Keratinocyte (primary cell): ENCODE results near the gene ALLC. TPM values are rescaled to one million over a fixed set of nuclear protein-coding genes. Genes with fewer than 3 reads are reported as not detected.

Source experiments
- DNase-seq: peaks from one replicate; pipeline ENCODE4 v3.0.0-alpha.2; 2011; ENCODE audit warnings: low read depth, missing footprints, low spot score
- FAIRE-seq: peaks from 2 replicates; lab custom pipeline; 2011; peaks lifted over from hg19 to GRCh38; lab: Jason Lieb, UNC
- H2AFZ ChIP-seq: 2 replicates; pipeline ENCODE4 v1.6.0; 2012; ENCODE audit warnings: low read length, control low read depth, inconsistent platforms; ENCODE audit not compliant: control insufficient read depth
- H3K27ac ChIP-seq: 2 replicates; pipeline ENCODE4 v1.5.1; 2011; ENCODE audit warnings: low read length; ENCODE audit not compliant: control insufficient read depth, insufficient read depth
- H3K27me3 ChIP-seq: 3 replicates; pipeline ENCODE4 v1.6.0; 2011; ENCODE audit warnings: low read length; ENCODE audit not compliant: control insufficient read depth, insufficient read depth; ENCODE audit errors: extremely low read depth
- H3K36me3 ChIP-seq, 2 experiments: 2 replicates in 1 of 2; 3 replicates in 1 of 2; pipeline ENCODE4 v1.5.1; 2011; ENCODE audit warnings: low read length in 2 of 2, mild to moderate bottlenecking in 1 of 2; ENCODE audit not compliant: control insufficient read depth in 2 of 2, insufficient read depth in 2 of 2; ENCODE audit errors: extremely low read depth in 1 of 2
- H3K4me1 ChIP-seq: 3 replicates; pipeline ENCODE4 v1.5.1; 2011; ENCODE audit warnings: low read length; ENCODE audit not compliant: control insufficient read depth, insufficient read depth; ENCODE audit errors: extremely low read depth
- H3K4me2 ChIP-seq: 3 replicates; pipeline ENCODE4 v1.6.0; 2011; ENCODE audit warnings: low read depth, low read length; ENCODE audit not compliant: control insufficient read depth, insufficient read depth; ENCODE audit errors: extremely low read depth
- H3K4me3 ChIP-seq, 3 experiments: fragments of 200-600 bp in 1 of 3; sonication (generic) in 1 of 3; 2 replicates in 2 of 3; 3 replicates in 1 of 3; pipeline ENCODE4 v1.5.1; 2011 to 2016; ENCODE audit warnings: low read length in 3 of 3, mild to moderate bottlenecking in 3 of 3, control low read depth in 2 of 3, inconsistent platforms in 1 of 3, low read depth in 1 of 3, mixed read lengths in 1 of 3, mixed run types in 1 of 3, moderate library complexity in 1 of 3; ENCODE audit not compliant: control insufficient read depth in 2 of 3, insufficient read depth in 2 of 3; ENCODE audit errors: extremely low read depth in 1 of 3
- H3K79me2 ChIP-seq: 2 replicates; pipeline ENCODE4 v1.6.0; 2012; ENCODE audit warnings: low read length; ENCODE audit not compliant: control insufficient read depth, insufficient read depth
- H3K9ac ChIP-seq: 3 replicates; pipeline ENCODE4 v1.6.0; 2011; ENCODE audit warnings: low read length; ENCODE audit not compliant: control insufficient read depth, insufficient read depth; ENCODE audit errors: extremely low read depth
- H3K9me1 ChIP-seq: 3 replicates; pipeline ENCODE4 v1.6.0; 2011; ENCODE audit warnings: low read length; ENCODE audit not compliant: control insufficient read depth, insufficient read depth; ENCODE audit errors: extremely low read depth
- H3K9me3 ChIP-seq: 2 replicates; pipeline ENCODE4 v1.5.1; 2012; ENCODE audit warnings: low read depth, low read length; ENCODE audit not compliant: control insufficient read depth
- H4K20me1 ChIP-seq: 3 replicates; pipeline ENCODE4 v1.6.0; 2011; ENCODE audit warnings: low read length; ENCODE audit not compliant: control insufficient read depth, insufficient read depth; ENCODE audit errors: extremely low read depth
- CTCF ChIP-seq, 3 experiments: IDR thresholded peaks in 1 of 3; conservative IDR thresholded peaks in 1 of 3; optimal IDR thresholded peaks in 1 of 3; 2 replicates in 2 of 3; 3 replicates in 1 of 3; pipeline versions ENCODE3 to v1.5.1; 2011; ENCODE audit warnings: low read length in 3 of 3, mild to moderate bottlenecking in 3 of 3, moderate library complexity in 2 of 3, control low read depth in 1 of 3, inconsistent platforms in 1 of 3; ENCODE audit not compliant: insufficient read depth in 2 of 3; ENCODE audit errors: extremely low read depth in 1 of 3
- EZH2 ChIP-seq: IDR thresholded peaks from one replicate; pipeline ENCODE4 v1.6.1; 2012; ENCODE audit warnings: inconsistent platforms, mild to moderate bottlenecking, low read length, moderate library complexity
- dilution Hi-C: fragments of 300-500 bp; cut with MboI; formaldehyde crosslinking; loops from one replicate; pipeline ENCODE4 v1.7.0; 2020; ENCODE audit warnings: low sequenced_read_pairs; ENCODE audit not compliant: extremely low pct_ligation_motif_present
- polyA plus RNA-seq, 5 experiments: library from polyadenylated mRNA; depleted of rRNA in 3 of 5; stranded (reverse) in 3 of 5; stranded (forward) in 1 of 5; unstranded in 1 of 5; fragments of >200 nt; gene quantifications; 1 replicate in 1 of 5; 2 replicates in 3 of 5; 3 replicates in 1 of 5; pipeline versions ENCODE4 v1.2.1 to v1.2.3, GENCODE V29; 2011 to 2012; ENCODE audit warnings: missing spikeins in 2 of 5, low read depth in 1 of 5, low replicate concordance in 1 of 5

Gene ALLC
- polyA plus RNA-seq, 1 donor (not counting 4 experiments of a cell fraction or from before 2014, with no cell fraction given), result not detected

DNA sequence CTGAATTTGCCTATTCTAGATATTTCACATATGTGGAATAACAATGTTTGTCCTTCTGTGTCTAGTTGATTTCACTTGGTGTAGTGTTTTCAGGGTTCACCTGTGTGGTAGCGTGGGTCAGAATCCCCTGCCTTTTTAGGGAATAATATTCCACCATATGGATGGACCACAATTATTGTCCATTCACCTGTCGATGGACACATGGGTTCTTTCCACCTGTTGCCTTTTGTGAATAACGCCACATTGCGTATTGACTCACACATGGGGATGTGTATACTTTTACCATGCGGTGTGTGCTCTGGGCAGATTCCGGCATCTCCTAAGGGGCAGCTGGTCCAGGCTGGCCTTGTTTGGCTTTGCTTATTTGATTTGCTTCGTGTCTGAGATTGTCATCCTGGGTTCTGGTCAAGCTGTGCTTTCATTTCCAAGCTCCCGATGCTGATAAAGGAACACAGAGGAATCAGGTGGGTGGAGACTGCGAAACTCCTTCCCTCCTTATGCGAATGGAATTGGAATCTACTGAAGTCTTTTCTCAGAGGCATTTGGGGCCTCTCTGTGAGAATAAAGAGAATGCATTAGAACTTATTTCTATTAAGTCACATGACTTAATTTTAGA is 18.9 kb upstream of the ALLC start:
- Histone ChIP-seq H3K27ac (no peak overlapping the region), H3K4me1 (peaks cover 6% of the 10 kb centered on the region), H3K9me1 (no peaks in the 10 kb centered on the region), H3K4me3 (no peak overlapping the region), H3K4me2 (no peak overlapping the region), H3K9ac (no peak overlapping the region), H3K9me3 (no peaks in the 10 kb centered on the region), H2AFZ (no peak overlapping the region), H3K36me3 (no peaks in the 10 kb centered on the region), H3K79me2 (no peaks in the 10 kb centered on the region), H3K27me3 (peaks cover 10% of the 10 kb centered on the region), H4K20me1 (no peaks in the 10 kb centered on the region)
- DNase-seq (no peak), FAIRE-seq (no peak)
- dilution Hi-C loops, result no loop called here
- no peak for TF ChIP-seq CTCF (optimal IDR thresholded peaks at IDR 0.05 in 1 of 3, IDR thresholded peaks at IDR 0.05 in 1 of 3, conservative IDR thresholded peaks at IDR 0.05 in 1 of 3; ENCODE audit: extremely low read depth in 1 of 3, insufficient read depth in 2 of 3, low read length in 3 of 3)
- TF ChIP-seq EZH2, result no peak

DNA sequence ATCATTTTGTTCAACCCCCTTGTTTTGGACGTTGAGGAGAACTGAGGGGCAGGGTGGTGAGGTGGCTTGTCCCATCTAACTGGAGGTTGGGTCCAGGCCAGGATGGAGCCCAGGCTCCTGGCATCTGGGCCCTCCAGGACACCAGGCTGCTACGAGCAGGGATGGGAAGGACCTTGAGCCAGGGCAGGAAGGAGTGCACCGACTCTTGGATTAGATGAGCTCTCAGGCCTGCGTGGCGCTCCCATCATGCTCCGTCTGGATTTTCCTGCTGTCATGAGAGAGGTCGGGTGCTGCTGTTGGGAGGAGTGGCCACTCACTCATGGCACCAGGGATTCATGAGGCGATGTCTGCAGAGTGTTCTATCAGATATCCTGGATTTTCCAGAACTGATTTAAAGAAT is 18.3 kb upstream of the ALLC start:
- H4K20me1 ChIP-seq, result no peaks in the 10 kb centered on the region
- no peak overlapping the region for H3K4me2 ChIP-seq
- FAIRE-seq, result no peak
- H3K36me3 ChIP-seq, result no peaks in the 10 kb centered on the region
- H3K9ac ChIP-seq, result no peak overlapping the region
- no peak overlapping the region for H3K27ac ChIP-seq
- dilution Hi-C loops, result no loop called here
- no peaks in the 10 kb centered on the region for H3K9me1 ChIP-seq
- no peak for TF ChIP-seq EZH2
- H2AFZ ChIP-seq, result no peak overlapping the region
- peaks cover 10% of the 10 kb centered on the region for H3K27me3 ChIP-seq
- no peak overlapping the region for H3K4me3 ChIP-seq
- DNase-seq, result no peak
- H3K9me3 ChIP-seq, result no peaks in the 10 kb centered on the region
- H3K79me2 ChIP-seq, result no peaks in the 10 kb centered on the region
- H3K4me1 ChIP-seq, result peaks cover 2% of the 10 kb centered on the region

DNA sequence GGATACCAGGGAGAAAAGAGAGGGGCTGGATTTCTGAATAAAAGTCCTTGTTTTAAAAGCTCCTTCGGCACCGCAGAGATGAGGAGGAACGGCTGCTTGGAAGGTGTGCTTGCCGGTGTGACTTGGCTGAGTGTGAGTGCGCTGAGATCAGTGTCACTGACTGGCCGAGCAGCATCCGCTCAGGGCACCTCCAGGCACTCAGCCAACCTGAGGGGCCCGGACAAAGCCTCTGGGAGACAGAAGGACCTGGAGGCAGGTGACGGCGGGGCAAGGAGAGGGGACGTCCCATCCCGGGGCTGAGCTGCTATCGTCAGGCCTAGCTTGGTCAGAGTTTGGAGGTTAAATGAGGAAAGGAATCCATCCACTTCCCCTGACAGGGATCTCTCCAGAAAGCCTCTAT is 16.8 kb upstream of the ALLC start:
- H4K20me1 ChIP-seq, result no peaks in the 10 kb centered on the region
- H3K4me2 ChIP-seq, result no peak overlapping the region
- no peaks in the 10 kb centered on the region for H3K4me1 ChIP-seq
- H3K4me3 ChIP-seq, result no peak overlapping the region
- FAIRE-seq (no peak), DNase-seq (no peak)
- no peak overlapping the region for H3K9ac ChIP-seq
- H3K79me2 ChIP-seq, result no peaks in the 10 kb centered on the region
- dilution Hi-C loops, result no loop called here
- no peaks in the 10 kb centered on the region for H3K9me1 ChIP-seq
- no peaks in the 10 kb centered on the region for H3K9me3 ChIP-seq
- peaks cover 10% of the 10 kb centered on the region for H3K27me3 ChIP-seq
- TF ChIP-seq EZH2 (no peak), CTCF (optimal IDR thresholded peaks at IDR 0.05 in 1 of 3, IDR thresholded peaks at IDR 0.05 in 1 of 3, conservative IDR thresholded peaks at IDR 0.05 in 1 of 3; ENCODE audit: extremely low read depth in 1 of 3, insufficient read depth in 2 of 3, low read length in 3 of 3) (no peak)
- no peak overlapping the region for H2AFZ ChIP-seq
- no peaks in the 10 kb centered on the region for H3K36me3 ChIP-seq
- no peak overlapping the region for H3K27ac ChIP-seq
